Stomach (tissue), 4 donors: Measurements from ENCODE around the gene YKT6.

Source experiments
- CTCF ChIP-seq, 7 experiments: fragments of 450-650 bp in 4 of 7; fragments of 200-600 bp in 3 of 7; sonication (generic) in 3 of 7; IDR thresholded peaks; one replicate each; pipeline ENCODE4 v1.5.1; 2016 to 2019; ENCODE audit warnings: antibody characterized with exemption in 7 of 7, control low read depth in 2 of 7, mild to moderate bottlenecking in 1 of 7
- EP300 ChIP-seq: sonication (generic); formaldehyde crosslinking; IDR thresholded peaks from one replicate; pipeline ENCODE4 v1.6.1; 2017; ENCODE audit warnings: antibody characterized with exemption
- POLR2A ChIP-seq, 4 donors: fragments of 450-650 bp; IDR thresholded peaks; one replicate each; pipeline ENCODE4 v1.6.1; 2016; ENCODE audit warnings: antibody characterized with exemption in 4 of 4, control low read depth in 2 of 4, mild to moderate bottlenecking in 1 of 4, moderate library complexity in 1 of 4
- POLR2AphosphoS5 ChIP-seq, 3 donors: sonication (generic); formaldehyde crosslinking; IDR thresholded peaks; one replicate each; pipeline ENCODE4 v1.6.1; 2016; ENCODE audit warnings: antibody characterized with exemption in 3 of 3

- no peak for TF ChIP-seq CTCF (IDR thresholded peaks at IDR 0.05)
- no peak for TF ChIP-seq EP300
- no peak for TF ChIP-seq POLR2A (IDR thresholded peaks at IDR 0.05)
- no peak for TF ChIP-seq POLR2AphosphoS5 (IDR thresholded peaks at IDR 0.05)
These were observed 56.4 kb downstream of the YKT6 start for GRCh38 chr7:44257213-44257612.
